WTC11 (cell line): ENCODE data around the gene CD300A. TPM values are rescaled to one million over a fixed set of nuclear protein-coding genes. Genes with fewer than 3 reads are reported as not detected.

ENCODE experiments used
- ATAC-seq: fragments of 200-7000 bp; cut with Tn5 transposase; 2 replicates; pipeline ENCODE4 v1.10.0; 2021; ENCODE audit warnings: mild to moderate bottlenecking, moderate library complexity
- CTCF ChIA-PET: fragments of 300-600 bp; sonication (Branson Sonifier 250); formaldehyde crosslinking; loops from one replicate; lab custom pipeline; 2021; ENCODE audit warnings: antibody characterized with exemption; lab: Charles Lee
- POLR2A ChIA-PET: fragments of 350-600 bp; sonication (Branson Sonifier 250); formaldehyde crosslinking; loops from one replicate; lab custom pipeline; 2021; ENCODE audit warnings: antibody characterized with exemption; lab: Charles Lee
- DNase-seq: peaks from one replicate; pipeline ENCODE4 v3.0.0; 2021; ENCODE audit warnings: low spot score
- H3K27ac Mint-ChIP-seq: 2 replicates; pipeline ENCODE4 v1.8.0; 2021; ENCODE audit warnings: mixed read lengths
- H3K27me3 Mint-ChIP-seq: 2 replicates; pipeline ENCODE4 v1.8.0; 2021; ENCODE audit warnings: low read depth, mild to moderate bottlenecking, moderate library complexity, mixed read lengths
- H3K36me3 Mint-ChIP-seq: 2 replicates; pipeline ENCODE4 v1.8.0; 2021; ENCODE audit warnings: mixed read lengths
- H3K4me1 Mint-ChIP-seq: 2 replicates; pipeline ENCODE4 v1.8.0; 2022; ENCODE audit warnings: mixed read lengths
- H3K4me3 Mint-ChIP-seq: 2 replicates; pipeline ENCODE4 v1.8.0; 2021; ENCODE audit warnings: mild to moderate bottlenecking, moderate library complexity, mixed read lengths
- H3K9me3 Mint-ChIP-seq: 2 replicates; pipeline ENCODE4 v1.8.0; 2021; ENCODE audit warnings: mixed read lengths
- AFF4 ChIP-seq: sonication (generic); formaldehyde crosslinking; IDR thresholded peaks from 2 replicates; pipeline ENCODE4 v1.8.1; 2023; ENCODE audit warnings: mild to moderate bottlenecking, missing genetic modification reagents, borderline replicate concordance
- AR ChIP-seq: fragments of 250-450 bp; sonication (Bioruptor Pico); IDR thresholded peaks from 2 replicates; pipeline ENCODE4 v1.9.0; 2021; ENCODE audit warnings: mild to moderate bottlenecking
- ATF3 ChIP-seq: sonication (generic); formaldehyde crosslinking; conservative IDR thresholded peaks from 2 replicates; pipeline ENCODE4 v1.8.1; 2022; ENCODE audit warnings: mild to moderate bottlenecking, missing genetic modification reagents
- E2F5 ChIP-seq: sonication (generic); formaldehyde crosslinking; IDR thresholded peaks from 2 replicates; pipeline ENCODE4 v1.8.1; 2022; ENCODE audit warnings: mild to moderate bottlenecking, moderate library complexity, missing genetic modification reagents
- EMX1 ChIP-seq: fragments of 250-450 bp; sonication (Bioruptor Pico); IDR thresholded peaks from 2 replicates; pipeline ENCODE4 v1.8.0; 2021; ENCODE audit warnings: mild to moderate bottlenecking
- ETV6 ChIP-seq: sonication (generic); formaldehyde crosslinking; IDR thresholded peaks from 2 replicates; pipeline ENCODE4 v1.8.1; 2022; ENCODE audit warnings: mild to moderate bottlenecking, missing genetic modification reagents
- GTF2I ChIP-seq: fragments of 250-450 bp; sonication (Bioruptor Pico); conservative IDR thresholded peaks from 2 replicates; pipeline ENCODE4 v1.4.0; 2021; ENCODE audit warnings: mild to moderate bottlenecking
- JAZF1 ChIP-seq: fragments of 250-450 bp; sonication (Bioruptor Pico); IDR thresholded peaks from 2 replicates; pipeline ENCODE4 v1.9.0; 2021; ENCODE audit warnings: moderate library complexity, mild to moderate bottlenecking, inconsistent platforms
- MLX ChIP-seq: sonication (generic); formaldehyde crosslinking; IDR thresholded peaks from 2 replicates; pipeline ENCODE4 v1.8.1; 2023; ENCODE audit warnings: mild to moderate bottlenecking, missing genetic modification reagents, moderate library complexity
- NR1H2 ChIP-seq: sonication (generic); formaldehyde crosslinking; IDR thresholded peaks from 2 replicates; pipeline ENCODE4 v1.9.0; 2021; ENCODE audit warnings: mild to moderate bottlenecking, moderate library complexity, missing genetic modification reagents
- NR2C2 ChIP-seq: sonication (generic); formaldehyde crosslinking; IDR thresholded peaks from 2 replicates; pipeline ENCODE4 v1.8.0; 2022; ENCODE audit warnings: mild to moderate bottlenecking, missing genetic modification reagents
- RORB ChIP-seq: fragments of 250-450 bp; sonication (Bioruptor Pico); IDR thresholded peaks from 2 replicates; pipeline ENCODE4 v1.9.0; 2021; ENCODE audit warnings: mild to moderate bottlenecking
- SMAD3 ChIP-seq: sonication (generic); formaldehyde crosslinking; IDR thresholded peaks from 2 replicates; pipeline ENCODE4 v1.8.0; 2022; ENCODE audit warnings: missing genetic modification reagents, mild to moderate bottlenecking, borderline replicate concordance
- SMAD4 ChIP-seq: sonication (generic); formaldehyde crosslinking; IDR thresholded peaks from 2 replicates; pipeline ENCODE4 v1.8.0; 2022; ENCODE audit warnings: mild to moderate bottlenecking, missing genetic modification reagents
- USF1 ChIP-seq: sonication (generic); formaldehyde crosslinking; IDR thresholded peaks from 2 replicates; pipeline ENCODE4 v1.8.0; 2022; ENCODE audit warnings: mild to moderate bottlenecking, missing genetic modification reagents
- ZNF232 ChIP-seq: sonication (generic); formaldehyde crosslinking; IDR thresholded peaks from 2 replicates; pipeline ENCODE4 v1.8.0; 2022; ENCODE audit warnings: mild to moderate bottlenecking, missing genetic modification reagents
- ZNF263 ChIP-seq: sonication (generic); formaldehyde crosslinking; IDR thresholded peaks from 2 replicates; pipeline ENCODE4 v1.8.1; 2022; ENCODE audit warnings: low read depth, mild to moderate bottlenecking, moderate library complexity, missing genetic modification reagents
- ZNF317 ChIP-seq: sonication (generic); formaldehyde crosslinking; IDR thresholded peaks from 2 replicates; pipeline ENCODE4 v1.8.1; 2023; ENCODE audit warnings: low read depth, mild to moderate bottlenecking, moderate library complexity, missing genetic modification reagents, borderline replicate concordance
- ZNF512 ChIP-seq: sonication (generic); formaldehyde crosslinking; IDR thresholded peaks from 2 replicates; pipeline ENCODE4 v1.8.1; 2022; ENCODE audit warnings: missing genetic modification reagents, borderline replicate concordance
- total RNA-seq: library from RNA; stranded (reverse); gene quantifications from 3 replicates; pipeline ENCODE4 v1.2.3, GENCODE V29; 2021

Gene CD300A
- total RNA-seq, 1 experiment from 2014 or later: 1.1 TPM

GRCh38 chr17:74531231-74531761 lies 64.9 kb downstream of the CD300A start, which contains the start of gene CD300LB:
Gene CD300LB, minus strand, starts transcription at chr17:74531475. Its CDS starts 125 bp downstream, at chr17:74531350.
- DNase-seq (no peak), ATAC-seq (no peak)
- POLR2A ChIA-PET: interaction anchor here (0.6 kb wide), 1 partner anchor 23 kb away, joined by 3 read pairs; no protein-coding TSS in a partner anchor
- no peak within 1 kb of the TSS for H3K27ac Mint-ChIP-seq
- H3K4me3 Mint-ChIP-seq: no peak within 1 kb of the TSS
- no peaks in the 10 kb centered on the region for H3K36me3 Mint-ChIP-seq
- CTCF ChIA-PET: interaction anchor here (0.6 to 3.2 kb wide), 5 partner anchors 65 to 235 kb away, joined by 3 to 27 read pairs (median 7); no protein-coding TSS in a partner anchor
- no peak for TF ChIP-seq ETV6 (CRISPR knock-in tag)
- no peak for TF ChIP-seq JAZF1 (CRISPR knock-in tag)
- no peak for TF ChIP-seq AR (CRISPR knock-in tag)
- TF ChIP-seq ZNF317 (CRISPR knock-in tag): no peak
- TF ChIP-seq ATF3 (CRISPR knock-in tag): no peak
- no peak for TF ChIP-seq SMAD3
- no peak for TF ChIP-seq USF1 (CRISPR knock-in tag)
- TF ChIP-seq NR1H2 (CRISPR knock-in tag): no peak
- TF ChIP-seq EMX1 (CRISPR knock-in tag): no peak
- TF ChIP-seq AFF4 (CRISPR knock-in tag): no peak
- no peak for TF ChIP-seq E2F5
- TF ChIP-seq MLX (CRISPR knock-in tag): no peak
- no peak for TF ChIP-seq ZNF232 (CRISPR knock-in tag)
- TF ChIP-seq ZNF263: no peak
- TF ChIP-seq RORB (CRISPR knock-in tag): no peak
- no peak for TF ChIP-seq ZNF512
- no peak for TF ChIP-seq NR2C2 (CRISPR knock-in tag)
- TF ChIP-seq GTF2I (CRISPR knock-in tag): no peak
- TF ChIP-seq SMAD4 (CRISPR knock-in tag): no peak
- H3K9me3 Mint-ChIP-seq: peaks cover 3% of the 10 kb centered on the region; the same call in 1 of the 2 replicates
- H3K27me3 Mint-ChIP-seq: peaks cover 29% of the 10 kb centered on the region
- peaks cover 13% of the 10 kb centered on the region for H3K4me1 Mint-ChIP-seq
